Measurements from ENCODE around the gene PCBP2. TPM values are rescaled to one million over a fixed set of nuclear protein-coding genes. Genes with fewer than 3 reads are reported as not detected.
"Not testable (repeated sequence)": the region's sequence is repeated elsewhere in the genome, so short reads cannot be mapped to it uniquely, and the experiment has no call there.

Gene PCBP2
- total and polyA plus RNA-seq, 2 donors (not counting 3 experiments of a cell fraction or from before 2014, with no cell fraction given): 526 to 995 TPM

GRCh38 chr12:53414756-53415417 lies 37.0 kb upstream of the PCBP2 start:
- no peaks in the 10 kb centered on the region for H4K20me1 ChIP-seq (replicated peaks; ENCODE audit: control insufficient read depth, extremely low read depth, insufficient read depth, low read length)
- no peak overlapping the region for H3K4me2 ChIP-seq (ENCODE audit: insufficient read depth, low read length)
- H3K27ac ChIP-seq (ENCODE audit: insufficient read depth, low read depth, low read length): no peak overlapping the region
- no TSS peak for BruUV-seq (replicated peaks)
- POLR2A ChIA-PET: no interaction called here
- H2AFZ ChIP-seq (ENCODE audit: low read depth, low read length): no peak overlapping the region
- FAIRE-seq: no peak
- no peaks in the 10 kb centered on the region for H3K9me3 ChIP-seq (replicated peaks; ENCODE audit: control insufficient read depth, insufficient read depth, low read length)
- CTCF ChIA-PET: interaction anchor here (1.1 to 9.7 kb wide), 6 partner anchors 10 to 87 kb away, joined by 4 to 101 read pairs (median 6); no protein-coding TSS in a partner anchor
- no peaks in the 10 kb centered on the region for H3K9me1 ChIP-seq (replicated peaks; ENCODE audit: control insufficient read depth, extremely low read depth, insufficient read depth, low read length)
- TF ChIP-seq MAX (IDR thresholded peaks at IDR 0.05; ENCODE audit: insufficient read depth, insufficient read length) (no peak), EZH2 (IDR thresholded peaks at IDR 0.05; ENCODE audit: borderline replicate concordance, low read depth, low read length, severe bottlenecking) (no peak), POLR2AphosphoS5 (IDR thresholded peaks at IDR 0.05; ENCODE audit: insufficient read depth, low read depth, low read length) (no peak), GATA2 (IDR thresholded peaks at IDR 0.05; ENCODE audit: insufficient read depth, insufficient read length, low read depth, low read length) (no peak), CTCF (IDR thresholded peaks at IDR 0.05; ENCODE audit: extremely low read depth in 1 of 2, insufficient read depth in 1 of 2, low read depth in 1 of 2, low read length in 2 of 2) (no peak), POLR2A (IDR thresholded peaks at IDR 0.05; ENCODE audit: low read depth, low read length) (no peak), JUN (IDR thresholded peaks at IDR 0.05; ENCODE audit: borderline replicate concordance, insufficient read depth, insufficient read length, low read depth) (no peak), MYC (IDR thresholded peaks at IDR 0.05; ENCODE audit: low read depth, low read length) (no peak), FOS (IDR thresholded peaks at IDR 0.05; ENCODE audit: borderline replicate concordance, insufficient read depth, low read length) (no peak)
- no peak overlapping the region for H3K9ac ChIP-seq (replicated peaks; ENCODE audit: extremely low read depth, insufficient read depth, low read length)
- peak; percentile 32 for DNase-seq (ENCODE audit: low read depth, low spot score)
- no peak overlapping the region for H3K4me3 ChIP-seq (replicated peaks in 1 of 3; ENCODE audit: insufficient read depth in 1 of 3, low read depth in 1 of 3, low read length in 3 of 3)
- H3K36me3 ChIP-seq (ENCODE audit: control insufficient read depth in 2 of 2, extremely low read depth in 1 of 2, insufficient read depth in 2 of 2, low read length in 2 of 2): peaks cover 7 to 9% of the 10 kb centered on the region in 2 experiments
- peaks cover 24% of the 10 kb centered on the region for H3K4me1 ChIP-seq (ENCODE audit: control insufficient read depth, extremely low read depth, insufficient read depth, low read length)
- dilution Hi-C loops (cut with MboI; ENCODE audit: extremely low pct_ligation_motif_present, low sequenced_read_pairs) (no loop called here), intact Hi-C loops (cut with micrococcal nuclease) (no loop called here)
- no peaks in the 10 kb centered on the region for H3K27me3 ChIP-seq (ENCODE audit: control insufficient read depth in 2 of 2, insufficient read depth in 2 of 2, low read length in 2 of 2)
- no peaks in the 10 kb centered on the region for H3K79me2 ChIP-seq (ENCODE audit: control insufficient read depth, insufficient read depth, low read length)

GRCh38 chr12:53415752-53416389 lies 36.0 kb upstream of the PCBP2 start:
- intact Hi-C loops (cut with micrococcal nuclease); H3K79me2 ChIP-seq (ENCODE audit: control insufficient read depth, insufficient read depth, low read length); BruUV-seq (replicated peaks); DNase-seq (ENCODE audit: low read depth, low spot score); H3K9ac ChIP-seq (replicated peaks; ENCODE audit: extremely low read depth, insufficient read depth, low read length); dilution Hi-C loops (cut with MboI; ENCODE audit: extremely low pct_ligation_motif_present, low sequenced_read_pairs); H2AFZ ChIP-seq (ENCODE audit: low read depth, low read length); POLR2A ChIA-PET; H4K20me1 ChIP-seq (replicated peaks; ENCODE audit: control insufficient read depth, extremely low read depth, insufficient read depth, low read length); H3K4me2 ChIP-seq (ENCODE audit: insufficient read depth, low read length); FAIRE-seq; H3K9me3 ChIP-seq (replicated peaks; ENCODE audit: control insufficient read depth, insufficient read depth, low read length); H3K27me3 ChIP-seq (ENCODE audit: control insufficient read depth in 2 of 2, insufficient read depth in 2 of 2, low read length in 2 of 2); H3K9me1 ChIP-seq (replicated peaks; ENCODE audit: control insufficient read depth, extremely low read depth, insufficient read depth, low read length); H3K4me3 ChIP-seq (replicated peaks in 1 of 3; ENCODE audit: insufficient read depth in 1 of 3, low read depth in 1 of 3, low read length in 3 of 3); H3K27ac ChIP-seq (ENCODE audit: insufficient read depth, low read depth, low read length); H3K36me3 ChIP-seq (ENCODE audit: control insufficient read depth in 2 of 2, extremely low read depth in 1 of 2, insufficient read depth in 2 of 2, low read length in 2 of 2): not testable (repeated sequence)
- CTCF ChIA-PET: interaction anchor here (1.3 to 9.7 kb wide), 5 partner anchors 9 to 71 kb away, joined by 5 to 101 read pairs (median 7); no protein-coding TSS in a partner anchor
- H3K4me1 ChIP-seq (ENCODE audit: control insufficient read depth, extremely low read depth, insufficient read depth, low read length): peaks cover 24% of the 10 kb centered on the region

Data from endothelial cell of umbilical vein (primary cell).